IPS DF 19.7 (cell line): Measurements from ENCODE around the gene FAM181A.
A peak's percentile ranks its signal among the peaks of the same experiment; 100 is the strongest.

Source experiments
- DNase-seq: peaks from one replicate; pipeline ENCODE4 v3.0.0-alpha.2; 2013; ENCODE audit warnings: low read depth, low spot score

Gene FAM181A

GRCh38 chr14:93903342-93904184, 23.6 kb upstream of the FAM181A start:
- DNase-seq, result no peak

- DNase-seq, result no peak
Observed at GRCh38 chr14:93905623-93906022, 21.5 kb upstream of the FAM181A start.

GRCh38 chr14:93906341-93907329, 20.5 kb upstream of the FAM181A start:
- peak; percentile 52 for DNase-seq

- no peak for DNase-seq
Observed at GRCh38 chr14:93909429-93910128, 17.6 kb upstream of the FAM181A start.

GRCh38 chr14:93911975-93912615, 15.0 kb upstream of the FAM181A start:
- DNase-seq, result no peak

GRCh38 chr14:93912782-93913181, 14.4 kb upstream of the FAM181A start:
- no peak for DNase-seq

GRCh38 chr14:93914278-93914677, 12.9 kb upstream of the FAM181A start:
- DNase-seq, result no peak

GRCh38 chr14:93915070-93915705, 12.0 kb upstream of the FAM181A start:
- DNase-seq, result no peak

- no peak for DNase-seq
Observed at GRCh38 chr14:93915800-93916199, 11.3 kb upstream of the FAM181A start.

- DNase-seq, result no peak
Observed at GRCh38 chr14:93916498-93916897, 10.6 kb upstream of the FAM181A start.

GRCh38 chr14:93917141-93917540, 10.0 kb upstream of the FAM181A start:
- no peak for DNase-seq

- no peak for DNase-seq
Observed at GRCh38 chr14:93921001-93921806, 5.9 kb upstream of the FAM181A start.

GRCh38 chr14:93923626-93924025, 3.5 kb upstream of the FAM181A start:
- DNase-seq, result no peak

GRCh38 chr14:93924592-93925355, 2.4 kb upstream of the FAM181A start:
- no peak for DNase-seq

- no peak for DNase-seq
Observed at GRCh38 chr14:93925374-93925895, 1.7 kb upstream of the FAM181A start.

- DNase-seq, result no peak
Observed at GRCh38 chr14:93926245-93926872, 785 bp upstream of the FAM181A start.

GRCh38 chr14:93927800-93928145, 629 bp downstream of the FAM181A start:
- DNase-seq, result no peak

- DNase-seq, result no peak
Observed at GRCh38 chr14:93928184-93929047, 1.3 kb downstream of the FAM181A start.
